NOMO-1 (cell line): ENCODE data around the gene PIK3CB.
"Not testable (repeated sequence)": the region's sequence is repeated elsewhere in the genome, so short reads cannot be mapped to it uniquely, and the experiment has no call there.

Experiments
- DNase-seq, 2 experiments: peaks; one replicate each; lab custom pipeline; 2025; ENCODE audit not compliant: unreplicated experiment in 2 of 2; lab: John Stamatoyannopoulos, UW

The PIK3CB gene

DNA sequence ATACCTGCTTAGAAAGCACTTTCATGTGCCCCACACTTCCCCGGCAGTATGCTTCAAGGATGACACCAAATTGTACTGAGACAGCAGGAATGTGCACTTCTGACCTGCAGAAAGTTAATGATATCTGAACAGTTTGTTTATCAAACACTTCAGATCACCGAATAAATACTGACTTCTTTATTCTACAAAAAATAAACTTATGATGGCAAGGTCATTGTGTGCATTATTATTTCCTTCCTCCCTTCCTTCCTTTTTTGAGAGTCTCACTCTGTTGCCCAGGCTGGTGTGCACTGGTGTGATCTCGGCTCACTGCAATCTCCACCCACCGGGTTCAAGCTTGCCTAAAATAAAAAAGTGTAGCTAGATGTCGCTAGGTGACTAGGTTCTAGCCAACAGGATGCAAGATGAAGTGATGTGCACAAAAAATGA, 145.8 kb downstream of the PIK3CB start:
- no peak for DNase-seq

GRCh38 chr3:138687236-138687635, 147.5 kb downstream of the PIK3CB start:
- no peak for DNase-seq

- no peak for DNase-seq
Measured at GRCh38 chr3:138686771-138687221, 147.9 kb downstream of the PIK3CB start.

DNA sequence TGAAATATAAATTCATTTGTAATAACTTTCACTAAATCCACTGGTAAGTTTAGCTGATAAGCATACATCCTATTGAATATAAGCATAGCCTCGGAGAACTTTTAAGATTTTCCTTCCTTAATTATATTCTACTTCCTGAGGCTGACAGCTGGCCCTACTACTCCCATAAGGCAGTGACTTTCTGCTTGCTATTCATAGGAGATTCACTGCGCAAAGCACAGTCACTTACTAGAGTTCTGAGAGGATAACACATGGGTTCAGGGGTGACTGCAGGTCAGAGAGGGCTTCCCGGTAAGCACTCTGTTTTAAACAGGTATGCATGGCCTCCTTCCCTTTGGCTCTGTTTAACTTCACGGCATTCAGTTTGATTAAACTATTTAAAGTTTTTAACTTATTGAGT, 150.3 kb downstream of the PIK3CB start:
- no peak for DNase-seq

DNA sequence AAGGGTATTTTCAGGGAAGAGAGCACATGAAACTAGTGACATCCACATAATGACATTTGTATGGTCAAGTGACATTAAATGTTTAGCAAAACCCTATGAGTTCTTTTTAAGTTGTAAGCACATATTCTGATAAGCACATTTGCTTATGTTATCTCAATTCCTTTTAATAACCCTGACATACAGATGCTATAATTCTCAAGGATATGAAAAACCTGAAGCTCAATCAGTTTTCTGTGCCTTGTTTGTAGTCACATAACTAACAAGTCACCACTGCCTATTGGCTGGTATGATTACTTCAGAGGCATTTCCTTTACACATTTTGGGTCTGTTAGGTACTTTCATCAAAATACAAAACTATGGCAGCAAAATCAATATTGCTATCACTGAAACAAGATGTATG, 152.1 kb downstream of the PIK3CB start:
- DNase-seq: no peak

DNA sequence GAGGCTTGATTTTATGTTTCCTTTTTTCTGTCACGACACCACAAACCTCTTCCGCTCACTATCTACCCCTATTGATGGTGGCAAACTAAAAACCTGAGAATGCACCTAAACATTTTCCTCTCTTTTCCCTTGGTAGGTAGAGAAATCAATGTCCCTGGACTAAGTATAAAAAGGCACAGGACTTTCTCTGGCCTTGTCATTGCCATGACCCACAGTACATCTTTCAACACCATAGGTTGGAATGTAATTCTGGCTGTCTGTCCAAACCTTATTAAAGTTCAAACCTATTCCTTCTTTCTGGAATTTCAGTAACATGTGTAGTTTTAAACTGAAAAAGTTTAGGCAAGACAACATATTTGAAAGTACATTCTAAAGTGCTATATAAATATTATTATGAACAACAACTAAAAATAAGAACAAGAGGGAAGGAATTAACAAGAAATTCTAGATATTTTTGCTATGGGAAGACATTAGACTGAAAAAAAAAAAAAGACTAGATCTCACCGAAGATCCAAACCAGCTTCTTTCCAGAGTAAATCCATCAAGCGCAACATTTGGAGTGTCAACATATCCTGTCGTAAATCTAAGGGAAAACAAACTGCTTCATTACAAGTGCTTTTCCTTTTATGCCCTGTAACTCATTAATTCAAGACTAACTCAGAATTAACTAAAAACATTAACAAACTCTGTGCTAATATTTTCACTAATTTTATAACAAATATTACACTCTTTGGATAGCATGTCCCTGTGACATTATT, 153.1 kb downstream of the PIK3CB start:
- DNase-seq: no peak

- DNase-seq: not testable (repeated sequence)
Measured at GRCh38 chr3:138680974-138681373, 153.8 kb downstream of the PIK3CB start.

GRCh38 chr3:138678874-138679392, 155.8 kb downstream of the PIK3CB start:
- no peak for DNase-seq

DNA sequence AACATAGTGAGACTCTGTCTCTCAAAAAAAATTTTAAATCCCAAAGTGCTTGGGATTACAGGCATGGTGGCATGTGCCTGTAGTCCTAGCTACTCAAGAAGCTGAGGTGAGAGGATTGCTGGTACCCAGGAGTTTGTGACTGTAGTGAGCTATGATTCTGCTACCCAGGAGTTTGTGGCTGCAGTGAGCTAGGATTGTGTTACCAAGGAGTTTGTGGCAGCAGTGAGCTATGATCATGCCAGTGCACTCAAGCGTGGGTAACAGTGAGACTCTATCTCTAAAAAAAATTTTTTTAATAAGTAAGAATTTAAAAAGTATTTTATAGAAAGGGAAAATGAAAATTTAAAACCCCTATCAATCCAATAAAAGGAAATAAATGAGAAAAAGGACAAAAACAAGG, 156.6 kb downstream of the PIK3CB start:
- no peak for DNase-seq

DNA sequence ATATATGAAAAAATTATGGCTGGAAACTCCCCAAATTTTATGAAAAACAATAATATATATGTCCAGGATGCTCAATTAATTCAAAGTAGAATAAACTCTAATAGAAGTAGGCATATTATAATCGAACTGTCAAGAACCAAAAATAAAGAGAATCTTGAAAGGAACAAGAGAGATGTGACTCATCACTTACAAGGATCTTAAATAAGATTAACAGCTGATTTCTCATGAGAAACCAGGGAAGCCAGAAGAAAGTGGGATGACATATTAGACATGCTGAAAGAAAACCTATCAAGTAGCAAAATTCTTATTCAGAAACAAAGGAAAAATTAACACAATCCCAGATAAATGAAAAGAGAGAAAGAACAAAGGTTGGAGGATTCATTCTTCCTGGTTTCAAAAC, 159.3 kb downstream of the PIK3CB start:
- DNase-seq: no peak

DNA sequence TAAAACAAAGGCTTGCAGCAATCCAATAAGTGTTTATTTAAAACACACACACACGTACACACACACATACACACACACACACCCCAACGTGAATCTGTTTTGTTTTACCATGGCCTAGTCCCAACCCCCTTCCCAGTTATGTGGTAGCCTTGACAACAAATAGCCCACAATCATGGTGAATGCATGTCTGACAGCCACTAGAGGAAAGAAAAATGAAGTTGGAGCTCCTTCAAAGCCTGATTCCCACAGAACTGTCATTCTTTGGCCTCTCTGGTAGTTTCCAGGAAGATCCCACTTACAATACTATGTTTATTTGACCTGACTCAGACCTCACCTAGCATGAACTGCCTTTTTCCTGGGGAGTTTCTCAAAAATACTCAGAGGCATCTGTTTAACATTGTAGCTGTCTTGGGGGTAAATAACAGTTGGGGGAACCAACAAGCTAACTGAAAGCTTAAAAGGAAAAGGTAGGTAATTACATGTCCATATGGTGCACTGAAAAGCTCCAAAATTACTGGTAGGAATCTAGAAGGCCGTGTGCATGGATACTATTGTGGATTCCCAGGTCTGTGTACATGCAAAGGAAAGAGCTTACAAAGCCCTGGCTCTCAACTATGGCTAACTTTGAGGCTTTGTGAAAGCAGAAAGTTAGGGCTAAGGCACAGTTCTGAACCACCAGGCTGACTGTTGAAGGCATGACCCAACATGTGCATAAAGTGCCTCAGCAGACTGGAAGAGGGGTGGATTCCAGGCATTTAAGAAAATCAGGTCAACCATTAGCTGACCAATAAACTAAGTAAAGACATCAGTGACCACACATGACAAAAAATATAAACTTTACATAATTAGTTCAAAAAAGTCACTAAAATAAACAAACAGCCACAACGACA, 160.8 kb downstream of the PIK3CB start:
- DNase-seq: no peak

GRCh38 chr3:138670407-138670806, 164.3 kb downstream of the PIK3CB start:
- DNase-seq: no peak

GRCh38 chr3:138668107-138668506, 166.6 kb downstream of the PIK3CB start:
- DNase-seq: no peak

DNA sequence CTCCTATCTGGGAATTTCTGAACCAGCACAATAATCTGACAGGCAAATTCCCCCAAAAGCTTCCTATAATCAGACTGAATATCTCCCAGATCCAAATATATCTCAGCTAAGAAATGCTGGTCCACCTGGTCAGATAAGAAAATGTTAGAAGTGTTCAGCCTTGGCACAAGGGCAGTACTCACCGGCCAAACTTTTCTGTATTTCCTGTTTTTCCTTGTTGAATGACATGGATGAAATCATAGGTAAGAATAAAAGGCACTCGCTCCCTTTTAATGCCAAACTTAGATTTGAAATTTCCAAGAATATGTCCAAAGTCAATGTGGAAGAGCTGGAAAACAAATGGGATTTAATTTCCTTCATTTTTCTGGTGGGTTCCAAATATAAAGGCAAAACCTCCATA, 177.2 kb downstream of the PIK3CB start:
- no peak for DNase-seq

DNA sequence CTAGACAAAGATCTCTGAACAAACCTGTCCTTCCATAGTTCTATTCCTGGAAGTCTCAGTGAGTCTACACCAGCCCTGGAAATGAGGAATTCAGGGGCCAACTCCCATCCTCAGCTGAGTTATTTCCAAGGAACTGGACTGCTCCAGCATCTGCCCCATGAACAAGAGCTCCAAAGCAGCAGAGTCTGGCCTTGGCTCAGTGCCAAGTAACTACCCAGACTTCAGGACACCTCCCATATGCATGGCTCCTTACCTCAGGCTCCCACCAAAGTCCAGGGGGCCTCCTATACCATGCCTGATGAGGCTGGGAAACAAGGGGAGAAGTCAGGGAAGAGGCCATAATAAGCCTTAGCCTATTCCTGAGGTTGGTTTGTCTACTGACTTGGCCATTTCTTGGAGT, 181.2 kb downstream of the PIK3CB start:
- no peak for DNase-seq

GRCh38 chr3:138649134-138649533, 185.6 kb downstream of the PIK3CB start:
- no peak for DNase-seq

DNA sequence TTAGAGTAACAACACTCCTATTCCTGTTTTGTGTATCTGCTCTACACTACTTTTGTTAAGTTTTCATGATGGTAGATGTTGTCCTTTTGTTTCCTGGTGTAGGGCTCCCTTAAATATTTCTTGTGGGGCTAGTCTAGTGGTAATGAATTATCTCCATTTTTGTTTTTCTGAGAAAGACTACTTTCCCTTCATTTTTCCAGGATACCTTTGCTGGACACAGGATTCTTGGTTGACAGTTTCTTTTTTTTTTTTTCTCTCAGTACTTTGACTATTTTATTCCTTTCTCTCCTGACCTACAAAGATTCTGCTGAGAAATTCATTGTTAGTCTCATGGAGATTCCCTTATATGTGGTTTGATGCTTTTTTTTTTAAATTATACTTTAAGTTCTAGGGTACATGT, 188.2 kb downstream of the PIK3CB start:
- no peak for DNase-seq

DNA sequence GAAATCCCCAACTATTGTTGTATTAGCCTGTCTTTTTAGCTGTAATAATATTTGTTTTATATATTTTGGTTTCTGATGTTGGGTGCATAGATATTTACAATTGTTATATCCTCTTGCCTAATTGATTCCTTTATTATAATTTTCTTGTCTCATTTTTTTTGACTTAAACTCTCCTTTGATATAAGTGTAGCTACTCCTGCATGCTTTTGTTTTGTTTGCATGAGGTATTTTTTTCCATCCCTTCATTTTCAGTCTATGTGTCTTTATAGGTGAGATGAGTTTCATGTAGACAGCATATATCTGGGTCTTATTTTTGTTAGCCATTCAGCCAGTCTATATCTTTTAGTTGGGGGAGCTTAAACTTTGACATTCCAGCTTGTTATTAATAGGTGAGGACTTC, 188.7 kb downstream of the PIK3CB start:
- no peak for DNase-seq

GRCh38 chr3:138642927-138643253, 191.8 kb downstream of the PIK3CB start:
- no peak for DNase-seq

GRCh38 chr3:138642226-138642926, 192.4 kb downstream of the PIK3CB start:
- peak in 1 of 2 experiments; percentile 6 for DNase-seq

DNA sequence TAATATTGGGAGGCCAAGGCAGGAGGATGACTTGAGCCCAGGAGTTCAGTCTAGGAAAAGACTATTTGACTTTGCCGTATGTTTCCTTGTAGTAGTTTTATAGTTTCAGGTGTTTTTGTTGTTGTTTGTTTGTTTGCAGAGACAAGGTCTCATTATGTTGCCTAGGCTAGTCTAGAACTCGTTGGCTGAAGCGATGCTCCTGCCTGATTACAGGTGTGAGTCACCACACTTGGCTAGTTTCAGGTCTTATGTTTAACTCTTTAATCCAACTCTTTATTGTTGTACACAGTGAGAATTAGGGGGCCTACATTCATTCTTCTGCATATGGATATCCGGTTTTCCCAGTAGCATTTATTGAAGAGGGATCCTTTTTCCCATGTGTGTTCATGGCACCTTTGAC, 194.2 kb downstream of the PIK3CB start:
- no peak for DNase-seq
